GM10266 (cell line): ENCODE measurements around the gene RHEB.

Experiments
- DNase-seq: peaks from one replicate; pipeline ENCODE4 v3.0.0; 2012; ENCODE audit errors: extremely low spot score
- CTCF ChIP-seq: IDR thresholded peaks from 2 replicates; pipeline ENCODE4 v1.5.1; 2012; ENCODE audit warnings: mild to moderate bottlenecking, low read depth; ENCODE audit not compliant: control insufficient read depth, insufficient read depth; ENCODE audit errors: missing control alignments

RHEB gene

GRCh38 chr7:151490456-151491105 is 29.1 kb downstream of the RHEB start:
- no peak for DNase-seq
- TF ChIP-seq CTCF, result no peak

DNA sequence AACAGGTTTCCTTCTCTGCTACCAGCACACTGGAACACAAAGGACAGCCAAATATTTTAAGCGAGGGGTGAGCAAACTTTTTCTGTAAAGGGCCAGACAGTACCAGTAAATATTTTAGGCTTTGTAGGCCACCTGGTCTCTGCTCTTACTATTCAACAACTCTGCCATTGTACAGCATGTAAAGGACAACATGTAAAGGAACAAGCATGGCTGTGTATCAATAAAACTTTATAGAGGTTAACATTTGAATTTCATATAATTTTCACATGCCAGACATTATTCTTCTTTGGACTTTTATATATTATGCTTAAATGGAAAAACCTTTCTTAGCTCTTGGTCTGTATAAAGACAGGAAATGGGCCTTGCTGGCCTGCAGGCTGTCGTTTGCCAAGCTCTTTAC is 30.2 kb downstream of the RHEB start:
- no peak for DNase-seq

GRCh38 chr7:151488096-151488495 is 31.6 kb downstream of the RHEB start:
- DNase-seq, result no peak
- no peak for TF ChIP-seq CTCF

More for the DNA sequence above, 30.2 kb downstream of the RHEB start:
- TF ChIP-seq CTCF, result no peak

GRCh38 chr7:151487228-151487627 is 32.5 kb downstream of the RHEB start:
- TF ChIP-seq CTCF, result no peak
- DNase-seq, result no peak

- no peak for DNase-seq
- TF ChIP-seq CTCF, result no peak
Measured at GRCh38 chr7:151486074-151486473, 33.6 kb downstream of the RHEB start.

DNA sequence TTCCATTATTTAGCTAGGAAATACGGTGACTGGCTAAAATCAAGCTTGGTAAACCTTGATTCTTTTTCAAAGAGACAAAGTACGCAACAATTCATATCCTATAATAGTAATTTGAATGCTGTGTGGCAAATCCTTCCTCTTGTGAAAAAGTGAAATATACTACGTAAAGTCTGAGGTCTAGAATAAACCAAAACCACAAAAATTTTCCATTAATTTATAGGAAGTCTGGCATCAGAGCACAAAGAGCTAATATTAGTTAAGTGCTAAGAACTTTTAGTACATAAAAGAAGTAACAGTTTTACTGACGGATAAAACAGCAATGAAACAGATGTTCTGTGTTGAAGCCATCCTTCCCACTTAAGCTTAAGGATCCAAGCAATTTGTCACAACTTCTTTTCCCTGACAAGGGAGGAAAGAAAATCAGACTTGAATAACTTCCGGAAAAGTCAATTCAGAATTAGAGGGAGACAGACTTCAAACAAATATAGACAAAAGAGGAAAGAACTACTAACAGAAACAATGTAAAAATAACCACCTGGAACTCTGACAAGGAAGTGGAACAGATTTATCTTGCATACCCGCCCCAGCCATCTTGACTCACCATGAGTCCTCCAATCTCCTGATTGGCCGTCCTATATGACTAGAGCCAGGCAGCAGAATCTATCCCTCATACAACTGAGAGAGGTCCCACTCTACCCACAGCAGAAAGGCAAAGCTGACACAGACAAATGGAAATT is 34.6 kb downstream of the RHEB start:
- no peak for TF ChIP-seq CTCF

DNA sequence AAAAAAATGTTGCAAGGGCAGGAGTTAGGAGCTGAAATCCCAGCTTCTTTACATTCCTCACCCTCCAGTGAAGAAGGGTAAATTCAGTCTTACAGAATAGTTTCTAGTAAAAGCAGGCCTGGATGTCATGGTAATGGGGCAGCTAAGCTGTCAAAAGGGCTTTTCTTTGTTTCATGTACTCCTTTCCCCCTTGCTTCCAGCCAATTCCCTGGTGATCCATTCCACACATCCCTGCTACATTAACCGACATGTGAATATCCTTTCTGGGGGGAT is 36.0 kb downstream of the RHEB start:
- DNase-seq, result no peak
- TF ChIP-seq CTCF, result no peak

More for the DNA sequence above, 34.6 kb downstream of the RHEB start:
- peak; percentile 32 for DNase-seq
